ENCODE data around the gene ASB13. TPM values are rescaled to one million over a fixed set of nuclear protein-coding genes. Genes with fewer than 3 reads are reported as not detected.

Gene ASB13
- total and polyA plus RNA-seq, 10 of the 15 experiments (the other 5 are each of a cell fraction or from before 2014, with no cell fraction given), result 0.02 to 0.59 (median 0.10) TPM; not detected in 2

GRCh38 chr10:5692461-5693358 lies 26.3 kb upstream of the ASB13 start (continued):
- TF ChIP-seq BCL3 (IDR thresholded peaks at IDR 0.05; ENCODE audit: borderline replicate concordance, insufficient read depth, low read depth, low read length, poor library complexity, severe bottlenecking), result peak; percentile 20
- no peak for TF ChIP-seq KLF5 (IDR thresholded peaks at IDR 0.05; ENCODE audit: partially characterized antibody)
- TF ChIP-seq RCOR1 (conservative IDR thresholded peaks at IDR 0.05; ENCODE audit: low read depth, low read length), result 0 out of 2 replicates have a peak, but pooled peaks have one; percentile 41
- TF ChIP-seq IRF5 (IDR thresholded peaks at IDR 0.05; ENCODE audit: borderline replicate concordance), result no peak
- TF ChIP-seq MEF2B (IDR thresholded peaks at IDR 0.05; ENCODE audit: partially characterized antibody, poor library complexity, severe bottlenecking), result peak; percentile 26
- no peak for TF ChIP-seq EZH2 (IDR thresholded peaks at IDR 0.05; ENCODE audit: borderline replicate concordance, control insufficient read depth, low read depth, low read length)
- TF ChIP-seq CTCF (IDR thresholded peaks at IDR 0.05 in 2 of 3, conservative IDR thresholded peaks at IDR 0.05 in 1 of 3; ENCODE audit: control insufficient read depth in 2 of 3, extremely low read depth in 1 of 3, insufficient read depth in 1 of 3, low read depth in 3 of 3, low read length in 3 of 3), result 0 out of 6 replicates have a peak, but pooled peaks of 1 of the 3 experiments have one; percentile 5
- no peak for TF ChIP-seq YY1 (IDR thresholded peaks at IDR 0.05; ENCODE audit: low read depth, low read length)
- peak; percentile 26; the same call in 1 of the 2 replicates for TF ChIP-seq CREM (IDR thresholded peaks at IDR 0.05; ENCODE audit: low read depth)
- no peak for TF ChIP-seq PAX8 (IDR thresholded peaks at IDR 0.05)
- 0 out of 2 replicates have a peak, but pooled peaks have one; percentile 7 for TF ChIP-seq TCF7 (IDR thresholded peaks at IDR 0.05; ENCODE audit: borderline replicate concordance)
- no peak for TF ChIP-seq SP1 (IDR thresholded peaks at IDR 0.05; ENCODE audit: low read depth, low read length)
- TF ChIP-seq SMAD1 (IDR thresholded peaks at IDR 0.05; ENCODE audit: low read depth, partially characterized antibody), result no peak
- no peak for TF ChIP-seq IRF4 (IDR thresholded peaks at IDR 0.05; ENCODE audit: low read depth, low read length)
- peak; percentile 83 for TF ChIP-seq E2F4 (IDR thresholded peaks at IDR 0.05; ENCODE audit: low read depth, low read length)
- TF ChIP-seq SMAD5 (IDR thresholded peaks at IDR 0.05; ENCODE audit: low read depth), result no peak
- TF ChIP-seq TAF1 (IDR thresholded peaks at IDR 0.05; ENCODE audit: borderline replicate concordance, low read depth, low read length), result peak; percentile 10; the same call in 1 of the 2 replicates
- TF ChIP-seq CHD2 (IDR thresholded peaks at IDR 0.05; ENCODE audit: borderline replicate concordance, low read depth, low read length), result peak; percentile 66
- TF ChIP-seq NKRF (conservative IDR thresholded peaks at IDR 0.05), result peak; percentile 91
- TF ChIP-seq MTA2 (IDR thresholded peaks at IDR 0.05; ENCODE audit: low read depth), result 0 out of 2 replicates have a peak, but pooled peaks have one; percentile 8
- peak; percentile 93 for TF ChIP-seq GATAD2B (conservative IDR thresholded peaks at IDR 0.05; ENCODE audit: low read depth)
